ENCODE measurements around the gene PNPLA3.
"Not testable (repeated sequence)": the region's sequence is repeated elsewhere in the genome, so short reads cannot be mapped to it uniquely, and the experiment has no call there.

Gene PNPLA3

DNA sequence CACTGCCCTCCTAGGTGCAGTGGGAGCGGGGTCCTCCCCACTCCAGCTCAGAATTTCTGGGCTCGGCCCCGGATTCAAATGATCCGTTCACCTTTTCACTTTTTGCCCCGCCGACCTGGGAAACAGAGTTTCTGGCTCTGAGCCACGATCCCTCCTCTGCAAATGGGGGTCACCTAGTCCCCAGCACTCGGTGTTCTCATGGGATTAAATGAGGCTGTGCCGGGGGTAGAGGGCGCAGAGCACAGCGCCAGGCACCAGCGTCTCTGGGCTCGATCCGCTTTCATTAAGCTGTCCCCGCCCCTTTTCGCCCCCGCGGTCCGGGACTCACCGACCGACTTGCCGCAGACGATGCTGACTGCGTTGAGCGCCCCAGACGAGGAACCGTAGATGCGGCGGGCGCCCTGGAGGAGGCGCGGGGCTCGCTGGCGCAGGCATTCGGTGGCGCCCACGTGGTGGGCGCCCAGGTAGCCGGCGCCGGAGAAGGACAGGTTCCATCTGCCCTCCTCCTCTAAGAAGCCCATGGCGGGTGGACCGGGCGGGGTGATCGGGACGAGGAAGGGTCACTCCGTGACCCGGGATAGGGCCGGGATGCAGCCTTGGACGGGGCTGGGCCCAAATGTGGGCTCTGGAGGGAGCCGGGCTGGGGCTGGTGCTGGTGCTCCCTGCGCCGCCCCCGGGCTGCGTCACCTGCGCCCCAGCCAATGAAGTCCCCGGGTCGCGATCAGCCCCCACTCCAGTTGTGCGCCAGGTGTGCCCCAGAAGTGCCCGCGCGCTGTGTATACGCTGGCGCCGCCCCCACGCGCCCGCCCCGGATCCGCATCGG lies 32.0 kb upstream of the PNPLA3 start, which contains the start of gene PNPLA5:
TSS of gene PNPLA5 (minus strand) at position 654 of the 823 bp plus-strand sequence. CDS start at position 521, 133 bp downstream.
- FAIRE-seq (no peak), DNase-seq (ENCODE audit: insufficient read length) (no peak)
- TF ChIP-seq POLR2AphosphoS5 (IDR thresholded peaks at IDR 0.05; ENCODE audit: low read depth, low read length) (no peak), POLR2A (IDR thresholded peaks at IDR 0.05; ENCODE audit: low read depth, low read length) (no peak), TAF1 (IDR thresholded peaks at IDR 0.05; ENCODE audit: borderline replicate concordance, low read depth, low read length) (no peak)

DNA sequence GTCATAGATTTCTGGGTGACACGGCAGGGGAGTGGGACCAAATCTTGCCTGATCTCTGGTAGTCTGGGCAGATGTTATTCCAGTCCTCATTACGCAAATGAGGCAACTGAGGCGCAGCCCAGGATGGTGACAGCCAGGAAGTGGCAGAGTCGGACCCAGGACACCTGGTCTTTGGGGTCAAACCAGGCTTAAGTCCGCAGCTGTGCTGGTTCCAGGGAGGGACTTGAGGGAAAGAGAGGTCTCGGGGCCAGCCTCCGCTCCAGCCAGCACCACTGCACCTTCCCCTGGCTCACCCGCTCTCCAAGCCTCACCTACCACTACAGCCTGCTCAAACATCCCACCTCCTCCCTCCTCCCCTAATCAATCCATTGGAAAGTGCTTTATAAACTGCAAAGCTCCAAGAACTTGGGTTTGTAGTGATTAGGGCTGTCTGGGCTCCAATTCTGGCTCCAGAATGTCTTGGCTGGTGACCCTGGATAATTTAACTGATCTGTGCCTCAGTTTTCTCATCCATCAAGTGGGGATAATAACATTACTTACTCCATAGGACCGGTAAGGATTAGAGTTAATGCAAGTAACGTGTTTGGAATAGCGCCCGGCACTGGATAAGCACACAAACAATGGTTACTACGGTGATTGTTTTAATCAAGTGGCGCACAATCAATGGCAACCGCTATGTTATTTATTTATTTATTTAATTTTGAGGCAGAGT lies 31.3 kb upstream of the PNPLA3 start:
- DNase-seq (ENCODE audit: insufficient read length): no peak
- FAIRE-seq: no peak
- no peak for TF ChIP-seq POLR2A (IDR thresholded peaks at IDR 0.05; ENCODE audit: low read depth, low read length)
- no peak for TF ChIP-seq TAF1 (IDR thresholded peaks at IDR 0.05; ENCODE audit: borderline replicate concordance, low read depth, low read length)
- no peak for TF ChIP-seq POLR2AphosphoS5 (IDR thresholded peaks at IDR 0.05; ENCODE audit: low read depth, low read length)

DNA sequence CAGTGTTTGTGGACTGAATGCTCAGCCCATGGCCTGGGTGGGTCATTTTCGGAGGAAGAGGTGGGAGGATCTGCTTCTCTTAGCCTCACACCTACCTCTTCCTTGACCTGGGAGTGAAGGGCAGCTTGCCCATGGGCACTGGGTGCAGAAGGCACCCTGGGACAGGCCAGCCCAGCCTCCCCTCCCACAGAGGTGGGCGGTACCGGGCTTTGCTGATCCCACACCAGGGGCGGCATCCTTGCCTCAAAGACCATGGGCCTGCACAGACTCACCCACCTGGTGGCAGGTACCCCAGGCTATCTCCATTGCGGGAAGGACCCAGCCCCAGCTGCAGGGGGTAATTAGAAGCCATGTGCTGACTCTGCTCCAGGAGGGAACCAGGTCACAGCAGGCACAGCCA lies 30.3 kb upstream of the PNPLA3 start:
- FAIRE-seq: no peak
- TF ChIP-seq TAF1 (IDR thresholded peaks at IDR 0.05; ENCODE audit: borderline replicate concordance, low read depth, low read length): no peak
- TF ChIP-seq POLR2A (IDR thresholded peaks at IDR 0.05; ENCODE audit: low read depth, low read length): no peak
- no peak for DNase-seq (ENCODE audit: insufficient read length)

DNA sequence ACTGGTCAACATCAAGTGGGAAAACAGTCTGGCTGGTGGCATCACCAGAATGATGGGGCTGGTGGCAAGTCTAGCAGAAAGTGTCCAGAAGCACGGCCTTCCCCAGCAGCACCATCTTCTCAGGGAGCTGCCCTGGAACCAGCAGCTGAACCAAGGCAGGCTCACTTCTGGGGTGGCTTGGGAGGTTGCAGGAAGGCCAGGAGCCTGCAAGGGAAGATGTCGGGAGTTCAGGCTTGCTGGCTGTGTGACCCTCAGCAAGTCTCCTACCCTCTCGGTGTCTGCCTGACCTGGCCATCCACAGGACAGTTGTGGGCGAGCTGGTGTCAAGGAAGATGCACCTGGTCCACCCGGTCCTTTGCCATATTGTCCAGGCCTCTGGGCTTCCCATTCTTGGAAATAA lies 29.5 kb upstream of the PNPLA3 start:
- FAIRE-seq (no peak), DNase-seq (ENCODE audit: insufficient read length) (no peak)
- TF ChIP-seq POLR2A (IDR thresholded peaks at IDR 0.05; ENCODE audit: low read depth, low read length): no peak
- no peak for TF ChIP-seq TAF1 (IDR thresholded peaks at IDR 0.05; ENCODE audit: borderline replicate concordance, low read depth, low read length)
- no peak for TF ChIP-seq POLR2AphosphoS5 (IDR thresholded peaks at IDR 0.05; ENCODE audit: low read depth, low read length)

DNA sequence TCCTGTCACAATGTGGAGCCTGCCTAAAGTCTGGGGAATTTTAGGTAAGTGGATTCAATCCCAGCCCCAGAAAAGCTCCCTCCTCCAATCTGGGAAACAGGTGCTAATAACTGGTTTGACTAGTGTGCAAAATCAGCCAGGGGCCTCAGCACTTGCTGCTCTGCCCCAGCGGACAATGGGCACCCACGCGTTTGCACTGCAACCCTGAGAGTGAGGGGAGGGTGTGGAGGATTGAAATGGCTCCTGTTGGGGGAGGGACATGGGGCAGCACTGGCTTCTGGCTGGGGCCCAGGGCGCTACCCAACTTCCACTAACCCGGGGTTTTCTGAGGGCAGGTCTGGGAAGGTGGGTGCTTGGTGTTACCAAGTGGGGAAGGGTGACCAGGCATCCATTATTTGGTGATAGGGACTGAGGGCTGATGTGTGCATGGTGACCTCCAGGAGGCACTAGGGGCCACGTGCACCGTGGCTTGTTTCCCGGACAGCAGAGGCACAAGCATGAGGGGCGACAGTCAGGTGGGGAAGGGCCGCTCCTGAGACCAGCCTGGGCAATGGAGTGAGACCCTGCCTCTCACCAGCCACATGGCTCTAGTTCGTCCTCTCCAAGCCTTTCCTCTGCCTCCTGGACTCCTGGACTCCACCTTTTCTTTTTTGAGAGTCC lies 27.5 kb upstream of the PNPLA3 start:
- no peak for DNase-seq (ENCODE audit: insufficient read length)
- TF ChIP-seq POLR2A (IDR thresholded peaks at IDR 0.05; ENCODE audit: low read depth, low read length) (no peak), TAF1 (IDR thresholded peaks at IDR 0.05; ENCODE audit: borderline replicate concordance, low read depth, low read length) (no peak), POLR2AphosphoS5 (IDR thresholded peaks at IDR 0.05; ENCODE audit: low read depth, low read length) (no peak)
- FAIRE-seq: no peak

DNA sequence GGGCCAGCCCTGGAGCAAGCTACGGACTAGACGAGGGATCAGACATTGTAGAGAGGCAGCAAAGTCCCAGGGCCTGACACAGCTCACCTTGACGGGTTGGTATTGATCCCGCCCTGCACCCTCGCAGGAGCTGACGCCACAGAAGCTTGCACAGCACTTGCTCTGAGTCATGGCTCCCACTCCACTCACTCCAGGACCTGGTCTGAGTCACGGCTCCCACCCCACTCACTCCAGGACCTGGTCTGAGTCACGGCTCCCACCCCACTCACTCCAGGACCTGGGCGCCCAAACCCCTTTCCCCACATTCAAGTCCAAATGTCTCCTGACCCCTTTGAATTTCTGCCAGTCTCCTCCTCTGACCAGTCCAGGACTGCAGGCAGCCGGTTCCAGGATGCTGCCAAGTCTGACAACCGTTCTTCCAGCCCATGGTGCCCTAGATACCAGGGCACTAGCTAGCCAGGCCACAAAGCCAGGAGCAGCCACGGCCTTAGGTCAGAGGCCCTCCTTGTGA lies 25.8 kb upstream of the PNPLA3 start:
- DNase-seq (ENCODE audit: insufficient read length) (no peak), FAIRE-seq (no peak)
- no peak for TF ChIP-seq TAF1 (IDR thresholded peaks at IDR 0.05; ENCODE audit: borderline replicate concordance, low read depth, low read length)
- no peak for TF ChIP-seq POLR2AphosphoS5 (IDR thresholded peaks at IDR 0.05; ENCODE audit: low read depth, low read length)
- no peak for TF ChIP-seq POLR2A (IDR thresholded peaks at IDR 0.05; ENCODE audit: low read depth, low read length)

DNA sequence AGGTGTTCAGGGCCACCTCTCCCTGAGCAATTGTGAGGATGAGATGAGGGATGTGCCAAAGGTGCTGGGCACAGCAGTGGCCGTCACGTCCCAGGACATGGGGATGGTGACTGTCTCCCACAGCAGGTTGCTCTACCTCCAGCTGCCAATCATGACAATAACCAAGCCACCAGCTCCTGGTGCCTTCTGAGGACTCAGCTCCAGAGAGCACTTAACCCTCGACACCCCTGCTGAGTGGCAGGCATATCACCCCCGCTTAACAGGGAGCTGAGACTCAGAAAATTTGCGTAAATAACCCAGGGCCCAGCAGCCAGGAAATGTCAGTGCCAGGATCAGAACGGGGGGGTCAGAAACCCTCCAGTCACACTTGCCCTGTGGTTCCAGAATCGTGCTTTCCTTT lies 23.4 kb upstream of the PNPLA3 start:
- DNase-seq (ENCODE audit: insufficient read length) (no peak), FAIRE-seq (no peak)
- TF ChIP-seq POLR2A (IDR thresholded peaks at IDR 0.05; ENCODE audit: low read depth, low read length) (no peak), POLR2AphosphoS5 (IDR thresholded peaks at IDR 0.05; ENCODE audit: low read depth, low read length) (no peak), TAF1 (IDR thresholded peaks at IDR 0.05; ENCODE audit: borderline replicate concordance, low read depth, low read length) (no peak)

DNA sequence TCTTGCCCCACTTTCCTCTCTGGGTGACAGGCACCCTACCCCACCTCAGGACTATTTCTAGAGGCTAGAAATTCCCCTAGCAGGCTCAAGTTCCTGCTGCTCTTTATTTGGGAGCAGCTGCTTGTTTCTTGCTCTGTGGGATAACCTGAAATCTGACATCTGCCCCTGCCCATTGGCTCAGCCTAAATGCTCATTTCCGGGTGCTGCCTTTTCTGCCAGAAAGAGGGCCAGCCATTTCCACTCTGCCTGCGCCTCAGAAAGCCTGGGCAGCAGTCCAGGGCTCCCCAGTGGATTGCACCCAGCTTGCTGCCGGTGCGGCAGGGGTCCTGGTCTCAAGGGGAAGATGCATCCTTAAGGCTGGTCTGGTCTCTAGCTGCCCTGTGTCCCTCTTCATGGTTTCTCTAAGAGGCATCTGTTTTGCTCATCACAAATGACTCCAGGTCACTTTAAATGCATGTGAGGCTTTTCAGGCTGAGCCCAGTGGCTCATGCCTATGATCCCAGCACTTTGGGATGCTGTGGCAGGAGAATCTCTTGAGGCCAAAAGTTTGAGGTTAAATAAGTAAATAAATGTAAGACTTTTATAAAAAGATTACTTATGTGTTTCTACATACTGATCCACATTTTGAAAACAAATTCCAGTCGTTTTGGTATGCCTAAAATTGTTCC lies 21.5 kb upstream of the PNPLA3 start:
- DNase-seq (ENCODE audit: insufficient read length) (no peak), FAIRE-seq (no peak)
- TF ChIP-seq POLR2AphosphoS5 (IDR thresholded peaks at IDR 0.05; ENCODE audit: low read depth, low read length) (no peak), POLR2A (IDR thresholded peaks at IDR 0.05; ENCODE audit: low read depth, low read length) (no peak), TAF1 (IDR thresholded peaks at IDR 0.05; ENCODE audit: borderline replicate concordance, low read depth, low read length) (no peak)

DNA sequence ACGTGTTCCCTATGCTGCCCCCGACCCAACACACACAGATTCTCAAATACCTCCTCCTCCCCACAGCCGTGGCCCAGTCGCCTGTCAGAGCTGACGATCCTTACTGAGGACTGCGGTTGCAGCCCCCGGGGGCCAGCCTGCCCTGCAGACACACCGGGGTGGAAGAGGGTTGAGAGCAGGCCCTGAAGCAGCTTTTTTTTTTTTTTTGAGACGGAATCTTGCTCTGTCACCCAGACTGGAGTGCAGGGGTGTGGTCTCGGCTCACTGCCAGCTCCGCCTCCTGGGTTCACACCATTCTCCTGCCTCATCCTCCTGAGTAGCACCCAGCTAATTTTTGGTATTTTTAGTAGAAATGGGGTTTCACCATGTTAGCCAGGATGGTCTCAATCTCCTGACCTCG lies 20.6 kb upstream of the PNPLA3 start:
- FAIRE-seq; DNase-seq (ENCODE audit: insufficient read length): not testable (repeated sequence)

DNA sequence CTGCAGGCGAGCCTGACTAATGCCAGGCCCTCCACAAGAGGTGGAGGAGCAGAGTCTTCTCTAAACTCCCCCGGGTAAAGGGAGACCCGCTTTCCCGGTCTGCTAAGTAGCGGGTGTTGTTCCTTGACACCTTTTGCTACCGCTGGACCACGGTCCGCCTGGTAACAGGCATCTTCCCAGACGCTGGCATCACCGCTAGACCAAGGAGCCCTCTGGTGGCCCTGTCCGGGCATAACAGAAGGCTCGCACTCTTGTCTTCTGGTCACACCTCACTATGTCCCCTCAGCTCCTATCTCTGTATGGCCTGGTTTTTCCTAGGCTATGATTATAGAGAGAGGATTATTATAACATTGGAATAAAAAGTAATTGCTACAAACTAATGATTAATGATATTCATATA lies 19.2 kb upstream of the PNPLA3 start:
- not testable (repeated sequence) for FAIRE-seq; DNase-seq (ENCODE audit: insufficient read length)

DNA sequence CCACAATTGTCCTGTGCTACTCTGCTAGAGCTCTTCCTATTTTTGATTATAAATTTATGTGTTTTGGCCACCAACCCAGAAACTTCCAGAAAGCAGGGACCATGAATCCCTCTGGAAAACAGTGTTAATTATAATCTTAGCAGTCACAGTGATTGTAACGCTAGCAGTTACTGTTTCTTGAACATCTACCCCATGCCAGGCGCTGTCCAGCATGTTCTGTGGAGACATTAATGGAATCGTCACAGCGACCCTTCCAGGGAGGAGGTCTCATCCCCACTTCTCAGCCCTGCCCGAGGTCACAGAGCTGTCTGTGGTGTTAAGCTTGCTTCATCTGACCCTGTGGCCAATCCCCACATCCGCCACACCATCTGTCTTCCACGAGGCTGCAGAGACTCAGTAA lies 17.9 kb upstream of the PNPLA3 start:
- TF ChIP-seq POLR2AphosphoS5 (IDR thresholded peaks at IDR 0.05; ENCODE audit: low read depth, low read length) (no peak), POLR2A (IDR thresholded peaks at IDR 0.05; ENCODE audit: low read depth, low read length) (no peak), TAF1 (IDR thresholded peaks at IDR 0.05; ENCODE audit: borderline replicate concordance, low read depth, low read length) (no peak)
- DNase-seq (ENCODE audit: insufficient read length): no peak
- no peak for FAIRE-seq
